Left renal cortex interstitium (tissue), 4 donors: ENCODE measurements around the gene DCDC2B. TPM values are rescaled to one million over a fixed set of nuclear protein-coding genes. Genes with fewer than 3 reads are reported as not detected.

Experiments
- DNase-seq, 4 donors: peaks; one replicate each; pipeline ENCODE4 v3.0.0-alpha.2; 2013; ENCODE audit warnings: low read depth in 4 of 4, low spot score in 2 of 4, missing footprints in 1 of 4
- polyA plus RNA-seq, 4 donors: library from polyadenylated mRNA; unstranded; fragments of 120-200 nt; gene quantifications; one replicate each; pipeline ENCODE4 v1.2.1, GENCODE V29; 2013; ENCODE audit not compliant: insufficient read length in 4 of 4

DCDC2B gene
- polyA plus RNA-seq, 4 donors: 0.21 to 2.4 (median 1.4) TPM

DNA sequence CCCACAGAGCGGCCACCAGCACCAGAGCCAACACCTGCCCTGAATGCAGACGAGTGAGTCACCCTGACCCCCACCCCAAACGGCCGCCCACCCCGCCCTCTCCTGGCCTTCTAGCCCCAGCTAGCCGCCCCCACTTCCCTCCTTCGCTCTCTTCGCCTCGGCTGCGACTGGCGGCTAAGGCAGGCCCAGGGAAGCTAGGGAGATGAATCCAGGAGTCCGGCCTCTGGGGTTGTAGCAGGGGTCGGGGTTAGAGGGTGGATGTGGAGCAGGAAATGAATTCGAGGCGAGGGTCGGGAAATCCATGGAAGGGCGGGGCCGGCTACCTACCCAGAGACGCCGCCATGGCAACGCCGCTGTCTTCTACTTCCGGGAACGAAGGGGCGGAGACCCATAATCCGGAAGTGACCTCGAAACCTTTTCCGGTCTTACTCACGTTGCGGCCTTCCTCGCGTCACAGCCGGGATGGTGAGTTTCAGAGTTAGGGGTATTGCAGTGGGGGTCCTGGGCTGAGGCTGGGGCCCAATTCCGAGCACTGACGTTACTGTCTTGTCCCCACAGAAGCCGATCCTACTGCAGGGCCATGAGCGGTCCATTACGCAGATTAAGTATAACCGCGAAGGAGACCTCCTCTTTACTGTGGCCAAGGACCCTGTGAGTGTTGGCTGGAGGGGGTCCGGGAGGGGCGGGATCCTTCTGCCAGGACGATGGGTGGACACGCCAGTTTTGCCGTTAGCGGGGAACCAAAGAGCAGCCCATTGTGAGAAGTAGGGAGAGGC, 13.3 kb downstream of the DCDC2B start, which contains the start of the genes EIF3I and TMEM234:
EIF3I (plus strand) TSS at position 428 of the 776 bp plus-strand sequence; CDS start at position 463, 35 bp downstream.
TMEM234 (minus strand) TSS at position 374 of the 776 bp plus-strand sequence; CDS start at position 343, 31 bp downstream.
- DNase-seq: peak in 2 of 4 donors; percentile 87 to 92

DNA sequence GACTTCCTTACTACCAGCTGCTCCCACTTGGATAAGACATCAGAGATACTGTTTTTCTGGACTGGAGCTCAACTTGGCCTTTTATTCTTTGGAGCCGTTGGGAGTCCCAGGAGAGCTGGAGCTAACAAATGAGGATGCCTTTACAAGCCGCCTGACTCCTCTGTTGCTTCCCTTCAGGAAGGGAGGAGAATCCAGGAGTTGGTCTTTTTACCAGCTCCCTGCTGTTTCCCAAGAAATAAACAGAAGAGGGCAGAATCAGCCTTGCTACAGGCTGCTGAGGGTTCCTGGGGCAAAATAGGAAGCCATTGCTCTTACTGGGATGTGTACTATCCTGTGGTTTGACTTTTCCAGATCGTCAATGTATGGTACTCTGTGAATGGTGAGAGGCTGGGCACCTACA, 14.8 kb downstream of the DCDC2B start:
- DNase-seq: no peak

DNA sequence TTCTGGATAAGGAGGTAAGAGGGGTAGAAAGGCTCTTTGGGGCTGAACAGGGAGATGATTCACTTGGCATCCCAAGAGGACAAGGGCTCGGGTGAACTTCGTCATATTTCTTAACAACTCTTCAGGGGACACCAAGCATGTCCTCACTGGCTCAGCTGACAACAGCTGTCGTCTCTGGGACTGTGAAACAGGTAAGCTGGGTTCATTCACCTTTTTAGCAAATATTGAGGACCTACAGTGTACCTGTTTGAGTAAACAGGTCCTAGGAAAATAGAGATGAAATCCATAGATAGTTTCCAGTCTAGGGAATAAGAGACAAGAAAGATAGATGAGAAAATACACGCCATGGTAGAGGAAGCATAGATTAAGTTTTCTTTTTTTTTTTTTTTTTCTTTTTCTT, 15.4 kb downstream of the DCDC2B start:
- no peak for DNase-seq

DNA sequence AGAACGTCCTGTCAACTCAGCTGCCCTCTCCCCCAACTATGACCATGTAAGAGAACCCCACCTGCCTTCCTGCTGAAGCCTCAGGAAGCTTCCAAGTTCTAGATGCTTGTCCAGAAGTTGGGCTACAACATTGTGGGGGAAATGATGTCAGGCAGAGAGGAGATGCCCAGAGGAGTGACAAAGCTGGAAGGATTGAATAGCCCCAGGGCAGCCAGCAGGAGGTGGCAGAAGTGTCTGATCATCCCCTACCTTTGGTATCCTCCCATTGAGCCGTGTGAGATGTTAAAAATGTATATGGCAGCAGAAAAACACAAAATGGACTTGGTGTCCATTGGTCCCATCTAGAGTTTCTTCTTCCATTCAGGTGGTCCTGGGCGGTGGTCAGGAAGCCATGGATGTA, 19.9 kb downstream of the DCDC2B start:
- DNase-seq: no peak

DNA sequence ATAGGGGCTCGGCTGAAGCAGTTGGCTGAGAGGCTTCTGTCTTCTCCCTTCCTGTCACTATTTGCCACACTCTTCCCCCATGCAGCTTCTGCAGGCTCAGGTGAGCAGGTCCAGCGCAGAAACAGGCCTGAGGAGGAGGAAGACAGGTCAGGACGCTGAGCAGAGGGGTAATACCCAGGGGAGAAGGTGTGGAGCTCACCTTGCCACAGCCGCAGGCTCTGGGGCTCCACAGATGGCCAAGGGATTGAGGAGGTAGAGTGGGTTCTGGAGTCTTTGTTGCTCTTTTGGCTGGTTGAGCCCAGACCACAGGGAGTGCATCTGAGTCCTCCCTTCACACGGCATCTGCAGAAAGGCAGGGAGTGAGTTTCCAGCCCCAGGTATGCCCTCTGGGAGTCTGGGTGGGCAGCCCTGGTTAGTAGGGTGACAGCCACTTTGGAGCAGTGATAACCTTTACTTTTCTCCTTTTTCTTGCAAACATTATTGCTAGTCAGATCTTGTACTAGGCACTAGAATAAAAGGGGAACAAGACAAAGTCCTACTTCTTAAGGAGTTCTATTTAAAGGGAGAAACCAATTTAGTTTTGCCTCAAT, 23.0 kb downstream of the DCDC2B start:
- DNase-seq: no peak

DNA sequence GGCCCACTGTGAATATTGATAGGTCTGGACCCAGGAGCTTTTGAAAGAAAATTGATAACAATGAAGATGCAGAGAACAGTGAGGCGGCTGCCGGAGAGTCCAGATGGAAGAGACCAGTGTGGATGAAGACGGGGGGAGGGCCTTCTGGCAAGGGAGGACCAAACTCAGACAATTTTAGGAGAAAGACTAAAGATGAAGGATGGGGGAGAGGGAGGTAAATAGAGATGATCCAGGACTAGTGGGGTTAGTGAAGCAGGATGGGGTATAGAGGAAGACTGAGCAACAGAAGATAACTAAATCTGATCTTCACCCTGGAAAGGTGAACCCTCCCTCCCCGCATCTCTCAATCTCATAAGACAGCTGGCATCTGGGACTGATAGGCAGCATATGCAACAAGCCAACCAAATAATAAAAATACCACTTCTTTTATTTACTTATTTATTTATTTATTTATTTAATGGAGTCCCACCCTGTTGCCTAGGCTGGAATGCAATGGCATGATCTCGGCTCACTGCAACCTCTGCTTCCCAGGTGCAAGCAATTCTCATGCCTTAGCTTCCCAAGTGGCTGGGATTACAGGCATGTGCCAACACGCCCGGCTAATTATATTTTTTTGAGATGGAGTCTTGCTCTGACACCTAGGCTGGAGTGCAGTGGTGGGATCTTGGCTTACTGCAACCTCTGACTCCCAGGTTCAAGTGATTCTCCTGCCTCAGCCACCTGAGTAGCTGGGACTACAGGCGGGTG, 23.8 kb downstream of the DCDC2B start:
- no peak for DNase-seq

DNA sequence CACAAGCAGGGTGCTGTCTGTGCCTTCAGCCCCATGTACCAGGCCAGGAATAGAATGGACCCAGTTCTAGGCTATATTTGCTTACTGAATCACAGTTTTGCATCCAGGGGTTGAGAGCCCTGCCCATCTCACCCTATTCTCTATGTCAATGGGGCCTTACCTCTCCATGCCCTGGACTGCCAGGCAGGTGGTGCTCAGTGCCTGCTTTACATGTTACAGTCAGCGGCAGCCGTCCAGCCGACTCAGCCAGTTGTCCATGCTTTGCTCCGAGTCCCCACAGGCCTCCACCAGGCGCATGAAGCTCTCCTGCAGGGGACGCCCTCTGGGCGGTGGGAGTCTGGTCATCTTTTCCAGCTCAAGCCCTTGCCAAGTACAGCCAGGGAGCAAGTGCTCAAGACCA, 25.9 kb downstream of the DCDC2B start:
- DNase-seq: no peak

DNA sequence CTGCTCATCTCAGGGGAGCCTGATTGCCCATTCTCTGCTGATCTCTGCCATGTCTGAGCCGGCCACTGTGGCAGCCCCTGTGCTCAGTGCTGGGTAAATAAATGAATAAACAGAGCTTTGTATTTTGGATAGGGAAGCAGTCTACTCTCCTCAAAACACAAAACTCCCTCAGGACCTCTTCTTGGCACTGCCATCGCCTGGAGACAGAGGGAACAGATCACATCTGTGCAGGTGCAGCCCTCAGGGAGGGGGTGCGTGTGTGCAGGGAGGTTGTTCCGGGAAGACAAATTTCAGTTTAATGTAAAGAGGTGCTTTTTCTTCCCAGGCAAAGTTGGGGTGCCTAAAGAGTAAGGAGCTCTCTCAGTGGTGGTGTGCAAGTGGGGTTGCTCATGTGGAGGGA, 30.4 kb downstream of the DCDC2B start:
- DNase-seq: no peak

DNA sequence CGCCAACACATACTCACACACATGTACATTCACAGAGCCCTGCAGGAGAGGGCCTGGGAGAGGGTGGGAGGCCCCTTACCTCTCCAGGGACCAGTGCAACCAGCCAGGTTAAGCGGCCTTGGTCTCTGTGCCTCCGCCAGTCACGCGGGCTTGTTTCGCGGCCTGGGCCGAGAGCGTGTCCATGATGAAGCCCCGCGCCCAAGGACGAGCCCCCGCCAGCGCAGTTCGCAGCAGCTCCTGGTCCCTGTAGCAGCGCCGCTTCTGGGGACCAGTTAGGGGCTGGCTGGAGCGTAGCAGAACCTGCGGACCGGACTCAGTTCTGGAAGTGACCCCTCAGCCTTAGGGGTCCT, 30.9 kb downstream of the DCDC2B start:
- DNase-seq: no peak

DNA sequence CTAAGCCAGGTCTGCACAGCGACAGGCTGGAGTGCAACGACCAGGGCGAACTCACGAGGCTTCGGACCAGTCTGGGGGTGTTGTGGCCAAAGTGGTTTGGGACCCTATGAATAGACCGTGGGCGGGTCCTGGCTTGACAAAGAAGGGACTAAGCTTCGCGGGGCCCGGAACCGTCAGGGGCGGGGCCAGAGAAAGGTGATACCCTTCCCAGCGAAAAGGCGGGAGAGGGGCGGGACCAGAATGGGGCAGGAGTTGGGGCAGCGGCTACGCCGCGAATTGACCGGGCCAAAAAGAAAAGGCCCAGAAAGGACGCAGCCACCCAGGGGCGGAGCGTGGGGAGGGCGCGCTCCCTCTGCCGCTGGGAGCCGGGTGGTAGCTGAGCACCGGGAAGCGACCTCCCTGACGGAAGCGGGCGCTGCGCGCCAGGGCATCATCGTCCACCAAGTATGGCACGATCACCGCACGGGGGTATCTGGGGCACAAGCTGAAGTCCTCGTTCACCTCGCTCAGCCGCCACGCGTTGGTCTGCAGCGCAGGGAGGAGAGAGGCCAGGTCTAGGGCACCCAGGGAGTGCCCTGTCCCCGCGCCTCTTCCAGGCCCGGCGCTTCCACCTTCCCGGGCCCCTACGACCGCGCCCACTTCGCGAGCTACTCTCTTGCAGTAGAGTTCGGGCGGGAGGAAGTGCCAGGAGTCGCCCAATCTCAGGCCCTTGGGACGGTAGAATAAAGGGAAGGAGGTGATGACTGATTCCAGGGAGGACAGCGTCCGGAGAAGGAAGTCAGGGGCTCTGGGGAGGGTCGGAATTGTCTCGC, 31.5 kb downstream of the DCDC2B start:
- peak in 1 of 4 donors; percentile 74 for DNase-seq

DNA sequence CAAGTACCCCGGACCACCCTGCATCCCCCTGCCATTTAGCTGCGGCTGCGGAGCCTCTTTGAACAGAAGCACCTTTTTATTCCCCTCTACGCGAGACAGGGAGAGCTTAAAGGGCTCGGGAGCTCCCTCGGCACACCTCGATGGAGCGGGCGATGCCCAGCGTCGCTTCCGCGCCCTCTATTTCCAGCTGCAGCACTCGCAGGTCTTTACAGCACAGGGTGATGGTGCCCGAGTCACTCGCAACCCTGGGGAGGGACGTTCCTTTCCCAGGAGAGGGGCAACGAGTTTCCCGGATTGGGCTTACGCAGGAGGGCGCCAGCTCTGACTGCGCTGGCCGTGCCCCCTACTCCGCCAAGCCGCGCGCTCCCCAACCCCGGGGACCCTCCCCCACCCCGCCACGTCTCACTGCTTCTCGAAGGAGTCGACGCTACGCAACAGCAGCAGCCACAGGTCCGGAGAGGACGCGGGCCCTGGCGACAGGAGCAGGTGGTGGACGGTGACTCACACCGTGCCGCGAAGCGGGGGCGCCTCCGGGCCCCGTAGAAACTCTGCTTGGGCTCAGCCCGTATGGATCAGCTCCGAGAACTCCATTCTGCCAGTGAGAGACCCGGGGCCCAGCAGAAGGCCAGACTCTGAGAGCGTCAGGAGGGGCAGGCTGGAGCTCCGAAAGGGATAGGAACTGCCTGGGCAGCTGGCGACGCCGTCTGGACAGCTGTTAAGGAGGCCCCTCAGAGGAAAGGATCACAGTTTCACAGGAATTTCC, 32.3 kb downstream of the DCDC2B start:
- peak in 1 of 4 donors; percentile 52 for DNase-seq

DNA sequence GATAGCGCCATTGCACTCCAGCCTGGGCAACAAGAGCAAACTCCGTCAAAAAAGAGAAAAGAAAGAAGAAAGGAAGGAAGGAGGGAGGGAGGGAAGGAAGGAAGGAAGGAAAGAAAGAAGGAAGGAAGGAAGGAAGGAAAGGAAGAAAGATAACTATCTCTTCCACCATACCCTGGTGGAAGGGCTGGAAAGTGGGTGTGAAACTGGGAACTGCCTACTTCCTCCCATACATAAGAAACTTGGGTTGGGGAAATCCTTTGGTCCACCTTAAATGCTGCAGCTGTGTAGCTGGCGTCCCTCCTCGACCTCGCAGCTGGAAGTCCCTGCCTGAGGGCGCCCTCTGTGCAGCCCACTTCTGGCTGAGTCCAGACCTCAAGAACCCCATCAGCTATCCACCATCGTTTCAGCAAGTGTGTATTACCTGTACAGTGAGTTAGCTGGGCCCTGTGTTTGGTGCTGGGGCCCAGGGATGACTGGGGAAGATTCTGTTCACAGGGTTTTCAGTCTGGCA, 33.5 kb downstream of the DCDC2B start:
- DNase-seq: no peak

DNA sequence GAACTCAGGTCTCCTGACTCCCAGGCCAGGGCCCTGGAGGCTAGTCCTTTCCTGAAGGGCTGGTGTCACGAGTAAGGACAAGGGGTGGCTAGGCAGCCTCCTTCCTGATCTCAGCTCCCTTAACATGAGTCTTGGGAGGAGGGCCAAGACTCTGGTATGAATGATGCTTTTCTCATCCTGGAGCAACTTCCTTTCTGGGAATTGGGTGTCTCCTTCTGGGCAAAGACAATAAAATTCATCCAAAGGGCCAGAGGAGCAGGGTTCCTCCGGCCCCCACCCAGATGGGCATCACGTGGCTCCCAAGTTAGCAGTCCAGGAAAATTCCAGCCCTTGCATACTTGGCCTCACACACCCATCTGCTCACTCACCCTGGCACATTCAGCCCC, 38.0 kb downstream of the DCDC2B start, which contains the start of gene FAM167B:
FAM167B (plus strand) TSS at position 335 of the 386 bp plus-strand sequence. CDS start 200 bp downstream, outside the sequence.
- DNase-seq: no peak

DNA sequence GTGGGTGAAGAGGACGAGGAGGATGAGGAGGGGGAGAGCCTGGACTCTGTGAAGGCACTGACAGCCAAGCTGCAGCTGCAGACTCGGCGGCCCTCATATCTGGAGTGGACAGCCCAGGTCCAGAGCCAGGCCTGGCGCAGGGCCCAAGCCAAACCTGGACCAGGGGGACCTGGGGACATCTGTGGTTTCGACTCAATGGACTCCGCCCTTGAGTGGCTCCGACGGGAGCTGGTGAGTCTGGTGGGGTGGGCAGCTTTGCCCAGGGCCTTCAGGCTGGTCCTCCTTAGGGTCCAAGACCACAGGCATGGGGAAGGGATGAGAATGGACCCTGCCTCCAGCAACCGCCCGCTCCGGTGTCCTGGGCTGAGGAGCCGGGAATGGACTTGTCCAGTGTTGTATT, 38.6 kb downstream of the DCDC2B start:
- DNase-seq: no peak

DNA sequence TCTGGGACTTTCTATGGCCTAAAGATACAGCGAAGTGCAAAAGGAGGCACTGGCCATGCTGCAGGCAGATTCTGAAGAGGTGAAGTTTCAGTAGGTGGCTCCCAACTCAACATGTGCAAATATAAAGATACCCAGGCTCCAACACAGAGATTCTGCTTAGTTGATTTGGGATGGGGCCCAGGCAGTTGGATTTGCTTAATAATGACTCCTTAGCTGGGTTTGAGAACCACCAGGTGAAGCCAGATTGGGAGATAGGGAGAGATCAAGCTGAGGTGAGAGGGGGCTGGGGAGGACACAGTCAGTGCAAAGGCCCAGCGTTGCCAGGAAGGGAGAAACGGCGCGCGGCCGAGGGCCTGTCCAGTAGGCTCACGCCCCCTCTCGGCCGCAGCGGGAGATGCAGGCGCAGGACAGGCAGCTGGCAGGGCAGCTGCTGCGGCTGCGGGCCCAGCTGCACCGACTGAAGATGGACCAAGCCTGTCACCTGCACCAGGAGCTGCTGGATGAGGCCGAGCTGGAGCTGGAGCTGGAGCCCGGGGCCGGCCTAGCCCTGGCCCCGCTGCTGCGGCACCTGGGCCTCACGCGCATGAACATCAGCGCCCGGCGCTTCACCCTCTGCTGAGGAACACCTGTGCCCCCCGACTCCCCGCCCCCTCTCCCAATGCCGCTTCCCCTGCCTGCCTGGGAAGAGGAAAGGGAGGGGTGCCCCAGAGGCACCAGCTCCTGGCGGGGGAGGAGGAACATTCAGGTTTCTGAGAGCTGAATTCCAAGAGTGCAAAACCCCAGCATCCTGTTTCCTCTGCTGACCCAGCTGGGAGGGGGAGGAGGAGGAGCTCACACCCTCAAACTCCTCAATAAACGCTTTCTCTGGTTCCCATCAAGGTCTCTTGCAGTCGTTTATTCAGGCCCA, 39.3 kb downstream of the DCDC2B start:
- no peak for DNase-seq

DNA sequence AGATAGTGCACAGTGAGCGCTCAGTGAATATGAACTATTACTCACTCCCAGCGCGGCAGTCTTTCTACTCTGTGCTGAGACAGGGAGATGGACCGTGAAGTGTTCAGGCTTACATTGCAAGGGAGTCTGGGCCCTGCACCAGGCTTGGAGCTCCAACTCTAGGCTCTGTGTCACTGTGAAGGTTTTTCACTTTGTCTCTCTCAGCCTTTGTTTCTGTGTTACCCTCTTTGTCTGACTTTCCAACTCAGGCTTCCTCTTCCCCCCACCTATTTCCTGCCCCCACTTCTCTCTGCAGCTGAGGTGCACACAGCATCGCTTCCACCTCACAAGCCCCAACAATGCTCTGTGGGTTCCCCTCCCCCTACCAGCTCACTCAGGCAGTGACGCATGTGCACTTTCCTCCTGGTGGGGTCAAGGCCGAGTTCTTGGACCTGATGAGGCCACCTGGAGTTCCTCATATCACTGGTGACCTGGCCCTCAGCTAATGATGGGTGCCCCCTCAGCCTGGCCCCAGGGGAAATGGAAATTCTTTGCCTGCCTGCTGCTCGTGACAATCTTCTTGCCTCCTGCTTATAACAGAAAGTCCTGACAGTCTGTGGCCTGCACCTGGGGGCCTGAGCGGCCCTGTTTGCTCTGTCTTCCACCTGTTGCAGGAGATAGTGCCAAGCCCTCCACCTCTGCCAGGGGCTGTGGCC, 41.1 kb downstream of the DCDC2B start:
- no peak for DNase-seq

DNA sequence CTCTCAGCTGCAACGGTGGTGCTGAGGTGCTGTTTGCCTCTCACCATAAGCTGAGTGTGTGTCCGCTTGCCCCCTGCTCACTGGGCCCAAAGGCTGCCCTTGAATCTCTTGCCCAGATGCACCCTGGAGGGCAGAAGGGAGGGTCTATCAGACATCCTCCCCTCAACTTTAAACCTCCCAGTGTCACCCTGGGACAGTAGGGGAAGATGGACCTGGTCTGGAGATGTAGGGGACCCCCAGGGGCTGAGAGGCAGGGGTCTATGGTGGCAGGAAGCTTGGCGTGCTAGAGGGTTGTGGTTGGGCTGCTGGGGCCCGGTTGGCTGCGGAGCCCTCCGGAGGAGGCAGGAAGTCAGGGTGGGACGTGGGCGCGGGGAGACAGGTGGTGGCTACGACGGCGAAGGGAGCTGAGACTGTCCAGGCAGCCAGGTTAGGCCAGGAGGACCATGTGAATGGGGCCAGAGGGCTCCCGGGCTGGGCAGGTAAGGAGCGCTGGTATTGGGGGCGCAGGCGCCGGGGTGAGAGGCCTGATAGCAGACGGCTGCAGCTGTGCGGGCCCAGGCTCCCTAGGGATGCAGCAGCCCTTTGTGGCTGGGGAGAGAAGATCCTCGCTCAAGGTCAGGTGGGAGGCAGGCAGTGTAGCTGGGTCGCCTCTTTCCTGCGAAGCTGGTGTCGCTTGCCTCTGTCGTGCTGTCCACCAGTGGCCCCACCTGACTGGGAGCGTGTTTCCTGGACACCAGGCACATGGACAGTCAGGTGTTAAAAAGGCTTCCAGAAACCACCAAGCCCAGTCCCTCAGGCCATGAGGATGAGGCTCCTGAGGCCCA, 42.2 kb downstream of the DCDC2B start, which contains the start of gene LCK:
LCK (plus strand) TSS at position 373 of the 824 bp plus-strand sequence. CDS start 23,065 bp downstream, outside the sequence.
- no peak for DNase-seq
